GM18858 (cell line): ENCODE results near the gene SERTAD4.
"Not testable (repeated sequence)": the region's sequence is repeated elsewhere in the genome, so short reads cannot be mapped to it uniquely, and the experiment has no call there.

Experiments
- ATAC-seq: cut with Tn5 transposase; IDR thresholded peaks from one replicate; pipeline ENCODE4 v1.9.1; 2021; ENCODE audit not compliant: unreplicated experiment

Gene SERTAD4

GRCh38 chr1:210232511-210233215 is at the start of gene SERTAD4:
Gene SERTAD4 (plus strand): TSS chr1:210232796. CDS start chr1:210237961, 5,165 bp downstream.
- no peak for ATAC-seq

DNA sequence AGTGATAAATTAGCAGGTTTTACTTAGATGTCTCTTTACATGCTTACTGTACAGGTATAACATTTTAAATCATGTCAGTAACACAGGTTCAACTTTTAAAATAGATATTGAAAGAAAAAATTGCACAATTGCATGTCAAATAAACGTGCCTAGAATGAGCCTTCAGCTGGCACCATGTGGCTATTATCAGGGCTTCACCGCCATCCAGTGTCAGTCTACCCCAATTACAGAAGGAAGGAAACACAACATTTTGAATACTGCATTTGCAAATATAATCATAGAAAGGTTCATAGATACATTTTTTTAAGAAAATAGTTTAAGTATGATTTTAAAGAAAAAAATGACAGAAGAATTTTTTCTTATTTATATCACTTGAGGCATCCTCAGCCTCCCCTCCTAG is 47.5 kb upstream of the SERTAD4 start:
- no peak for ATAC-seq

DNA sequence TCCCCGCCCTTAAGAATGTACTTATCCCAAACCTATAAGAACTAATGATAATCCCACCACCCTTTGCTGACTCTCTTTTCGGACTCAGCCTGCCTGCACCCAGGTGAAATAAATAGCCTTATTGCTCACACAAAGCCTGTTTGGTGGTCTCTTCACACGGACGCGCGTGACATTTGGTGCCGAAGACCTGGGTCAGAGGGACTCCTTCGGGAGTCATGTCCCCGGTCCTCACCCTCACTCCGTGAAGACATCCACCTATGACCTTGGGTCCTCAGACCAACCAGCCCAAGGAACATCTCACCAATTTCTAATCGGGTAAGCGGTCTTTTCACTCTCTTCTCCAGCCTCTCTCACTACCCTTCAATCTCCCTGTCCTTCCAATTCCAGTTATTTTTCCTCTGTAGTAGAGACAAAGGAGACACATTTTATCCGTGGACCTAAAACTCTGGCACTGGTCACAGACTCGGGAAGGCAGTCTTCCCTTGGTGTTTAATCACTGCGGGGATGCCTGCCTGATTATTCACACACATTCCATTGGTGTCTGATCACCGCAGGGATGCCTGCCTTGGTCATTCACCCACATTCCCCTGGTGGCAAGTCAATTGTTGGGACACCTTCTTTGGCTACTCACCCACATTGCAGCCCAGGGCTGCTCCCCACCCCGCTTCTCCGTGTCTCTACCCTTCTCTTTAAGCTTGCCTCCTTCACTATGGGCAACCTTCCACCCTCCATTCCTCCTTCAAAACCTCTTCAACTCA is 44.6 kb upstream of the SERTAD4 start:
- not testable (repeated sequence) for ATAC-seq

GRCh38 chr1:210189426-210189825 is 43.2 kb upstream of the SERTAD4 start:
- ATAC-seq, result no peak

GRCh38 chr1:210195635-210196160 is 36.9 kb upstream of the SERTAD4 start:
- ATAC-seq, result no peak

- not testable (repeated sequence) for ATAC-seq
Observed at GRCh38 chr1:210196266-210196665, 36.3 kb upstream of the SERTAD4 start.

DNA sequence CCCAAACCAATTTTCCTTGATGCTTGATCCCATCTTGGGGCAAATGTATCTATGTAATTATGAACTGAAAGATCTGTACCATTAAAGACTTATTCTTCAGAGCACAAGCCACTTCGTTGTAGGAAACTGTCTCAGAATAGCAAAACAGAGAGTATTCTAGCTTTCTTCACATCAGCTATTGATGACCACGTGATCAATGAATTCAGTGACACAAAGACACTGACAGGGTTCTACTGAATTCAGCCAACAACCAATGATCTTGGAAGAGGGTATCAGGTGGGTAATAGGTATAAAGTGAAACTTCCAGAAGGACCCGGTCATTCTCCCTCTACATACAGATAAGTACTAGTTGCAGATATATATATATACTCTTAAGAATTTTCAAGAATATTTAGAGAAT is 33.8 kb upstream of the SERTAD4 start:
- ATAC-seq, result no peak

GRCh38 chr1:210200124-210200736 is 32.4 kb upstream of the SERTAD4 start:
- ATAC-seq, result no peak

GRCh38 chr1:210201681-210202080 is 30.9 kb upstream of the SERTAD4 start:
- ATAC-seq, result no peak

DNA sequence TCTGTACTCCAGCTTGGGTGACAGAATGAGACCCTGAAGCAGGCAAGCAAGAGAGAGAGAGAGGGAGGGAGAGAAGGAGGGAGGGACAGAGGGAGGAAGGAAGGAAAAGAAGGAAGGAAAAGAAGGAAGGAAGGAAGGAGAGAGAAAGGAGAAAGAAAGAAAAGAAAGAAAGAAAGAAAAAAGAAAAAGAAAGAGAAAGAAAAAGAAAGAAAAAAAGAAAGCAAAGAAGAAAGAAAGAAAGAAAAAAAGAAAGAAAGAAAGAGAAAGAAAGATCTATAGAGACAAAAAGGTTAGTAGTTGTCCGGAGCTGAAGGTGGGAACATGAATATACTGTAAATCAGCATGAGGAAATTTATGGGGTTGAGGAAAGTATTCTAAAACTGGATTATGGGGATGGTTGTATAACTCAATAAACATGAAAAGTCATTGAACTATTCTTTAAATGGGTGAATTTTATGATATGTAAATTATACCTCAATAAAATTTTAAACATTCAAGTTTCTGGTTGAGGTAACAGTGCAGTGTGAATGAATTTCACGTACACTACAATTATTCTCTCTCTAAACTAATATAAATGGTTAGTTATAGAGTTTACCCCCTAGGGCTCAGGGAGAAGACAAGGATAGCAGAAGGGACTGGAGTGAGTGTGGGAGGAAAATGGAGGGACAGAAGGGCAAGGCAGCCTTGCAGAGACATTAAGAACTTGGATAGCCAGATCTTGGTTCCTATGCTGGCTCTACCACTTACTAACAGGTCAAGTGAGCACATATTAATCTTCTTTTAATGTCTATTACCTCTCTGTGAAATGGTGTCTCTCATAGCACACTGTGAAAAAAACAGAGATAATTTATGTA is 24.8 kb upstream of the SERTAD4 start:
- ATAC-seq, result no peak

- ATAC-seq, result no peak
Observed at GRCh38 chr1:210213335-210213734, 19.3 kb upstream of the SERTAD4 start.

- ATAC-seq, result no peak
Observed at GRCh38 chr1:210214573-210215409, 17.8 kb upstream of the SERTAD4 start.

DNA sequence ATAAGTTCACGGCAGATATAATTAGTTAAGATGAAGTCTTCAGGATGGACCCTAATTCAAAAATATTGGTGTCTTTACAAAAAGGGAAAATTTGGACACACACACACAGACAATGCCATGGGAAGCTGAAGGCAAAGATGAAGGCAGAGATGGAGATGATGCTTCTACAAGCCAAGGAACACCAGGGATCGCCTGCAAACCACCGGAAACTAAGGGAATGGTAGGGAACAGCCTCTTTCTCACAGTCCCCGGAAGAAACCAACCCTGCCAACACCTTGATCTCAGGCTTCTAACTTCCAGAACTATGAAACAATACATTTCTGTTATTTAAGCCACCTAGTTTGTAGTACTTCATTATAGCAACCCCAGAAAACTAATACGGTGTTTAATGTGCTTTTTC is 15.1 kb upstream of the SERTAD4 start:
- no peak for ATAC-seq

GRCh38 chr1:210218047-210218446 is 14.5 kb upstream of the SERTAD4 start:
- ATAC-seq, result no peak

GRCh38 chr1:210222340-210223006 is 10.1 kb upstream of the SERTAD4 start:
- ATAC-seq, result no peak

DNA sequence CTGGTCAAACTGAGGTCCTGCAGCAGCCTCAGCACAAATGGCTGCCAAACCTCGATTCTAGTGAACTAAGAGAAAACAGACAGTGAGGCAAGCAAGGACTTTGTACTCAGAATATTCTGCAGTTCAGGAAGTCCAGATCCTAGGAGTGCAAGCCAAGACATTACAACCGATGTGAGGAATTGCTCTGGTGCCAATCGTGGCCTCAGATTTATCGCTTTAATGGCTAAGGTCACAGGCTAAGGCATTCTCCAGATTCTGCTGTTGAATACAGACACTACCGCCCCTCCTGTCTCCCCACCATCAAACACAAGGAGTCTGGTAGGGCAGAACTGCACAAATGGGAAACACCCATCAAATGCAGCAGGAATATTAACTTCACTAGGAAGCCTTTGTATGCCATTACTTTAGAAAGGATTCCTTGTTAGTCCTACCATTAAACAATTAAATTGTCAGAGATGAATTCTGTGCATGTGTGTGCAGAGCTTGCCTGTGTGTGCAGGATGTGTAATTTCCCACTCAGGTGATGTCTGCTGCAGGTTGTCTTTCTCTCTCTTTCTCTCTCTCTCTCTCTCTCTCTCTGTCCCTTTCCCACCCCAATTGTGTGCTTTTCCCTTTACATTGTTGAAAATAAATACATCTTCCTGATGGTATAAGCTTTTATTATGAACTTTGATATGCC is 9.2 kb upstream of the SERTAD4 start:
- no peak for ATAC-seq

- ATAC-seq, result no peak
Observed at GRCh38 chr1:210228158-210228557, 4.4 kb upstream of the SERTAD4 start.

DNA sequence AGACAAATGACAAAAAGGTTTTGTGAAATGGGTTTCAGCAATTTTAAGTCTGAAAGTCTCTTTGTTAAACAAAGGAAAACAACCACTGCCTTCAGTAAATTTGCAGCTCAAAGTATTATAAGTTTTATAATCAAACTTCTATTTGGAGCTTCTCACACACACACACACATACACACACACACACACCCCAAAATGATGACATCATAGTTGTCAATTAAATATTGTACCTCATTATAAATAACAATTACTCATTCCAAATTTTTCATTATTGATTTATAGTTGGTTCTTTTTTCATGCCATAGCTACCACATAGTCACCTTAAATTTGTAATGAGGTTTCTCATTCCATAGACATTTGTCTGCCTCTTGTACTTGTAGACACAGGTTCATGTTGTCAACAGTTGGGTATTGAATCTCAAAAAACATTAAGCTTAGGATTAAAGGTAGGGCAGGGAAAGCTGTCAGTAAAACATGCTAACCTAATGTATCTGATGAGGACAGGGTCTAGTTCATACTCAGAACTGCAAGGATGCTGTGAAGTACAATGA is 2.4 kb upstream of the SERTAD4 start:
- no peak for ATAC-seq
